ENCODE measurements around the gene STAC2.
A peak's percentile ranks its signal among the peaks of the same experiment; 100 is the strongest.
"Not testable (repeated sequence)": the region's sequence is repeated elsewhere in the genome, so short reads cannot be mapped to it uniquely, and the experiment has no call there.

Gene STAC2

GRCh38 chr17:39186481-39187002 is 39.2 kb downstream of the STAC2 start:
- no peak for DNase-seq

GRCh38 chr17:39183720-39184119 is 42.0 kb downstream of the STAC2 start:
- DNase-seq = no peak

- DNase-seq = no peak
Observed at GRCh38 chr17:39183045-39183444, 42.7 kb downstream of the STAC2 start.

GRCh38 chr17:39181303-39181702 is 44.4 kb downstream of the STAC2 start:
- no peak for DNase-seq

GRCh38 chr17:39178536-39178935 is 47.2 kb downstream of the STAC2 start:
- DNase-seq = no peak

- peak; percentile 58 for DNase-seq
Observed at GRCh38 chr17:39177256-39177655, 48.5 kb downstream of the STAC2 start.

GRCh38 chr17:39175695-39176093 is 50.1 kb downstream of the STAC2 start:
- no peak for DNase-seq

GRCh38 chr17:39174920-39175694 is 50.6 kb downstream of the STAC2 start:
- peak; percentile 91 for DNase-seq

- DNase-seq = no peak
Observed at GRCh38 chr17:39173526-39174274, 52.0 kb downstream of the STAC2 start.

GRCh38 chr17:39173080-39173479 is 52.7 kb downstream of the STAC2 start:
- no peak for DNase-seq

GRCh38 chr17:39171933-39172332 is 53.8 kb downstream of the STAC2 start:
- DNase-seq = no peak

- no peak for DNase-seq
Observed at GRCh38 chr17:39170558-39170957, 55.2 kb downstream of the STAC2 start.

- no peak for DNase-seq
Observed at GRCh38 chr17:39170109-39170508, 55.6 kb downstream of the STAC2 start.

- no peak for DNase-seq
Observed at GRCh38 chr17:39169518-39169917, 56.2 kb downstream of the STAC2 start.

- DNase-seq = peak; percentile 41
Observed at GRCh38 chr17:39169101-39169500, 56.6 kb downstream of the STAC2 start.

- DNase-seq = not testable (repeated sequence)
Observed at GRCh38 chr17:39168503-39168902, 57.2 kb downstream of the STAC2 start.

- peak; percentile 86 for DNase-seq
Observed at GRCh38 chr17:39167476-39167875, 58.3 kb downstream of the STAC2 start.

- peak; percentile 67 for DNase-seq
Observed at GRCh38 chr17:39166437-39167335, 59.1 kb downstream of the STAC2 start.

GRCh38 chr17:39165841-39166349 is 59.9 kb downstream of the STAC2 start, which contains the start of gene ARL5C:
Gene ARL5C (minus strand): TSS chr17:39166161. CDS start chr17:39165760, 401 bp downstream.
- no peak for DNase-seq

- no peak for DNase-seq
Observed at GRCh38 chr17:39165178-39165840, 60.4 kb downstream of the STAC2 start.

GRCh38 chr17:39164675-39165143 is 61.0 kb downstream of the STAC2 start:
- DNase-seq = peak; percentile 92

GRCh38 chr17:39161962-39162361 is 63.8 kb downstream of the STAC2 start:
- DNase-seq = no peak
